Mesenchymal stem cell (in vitro differentiated cells and primary cell): ENCODE results near the gene IGSF21.

ENCODE experiments used
- DNase-seq: peaks from one replicate; pipeline ENCODE4 v3.0.0-alpha.2; 2013
- H2AFZ ChIP-seq: one replicate; pipeline ENCODE4 v1.6.1; 2013; ENCODE audit warnings: low read depth, mild to moderate bottlenecking, control low read depth, inconsistent platforms, low read length, moderate library complexity
- H2AK5ac ChIP-seq: 2 replicates; pipeline ENCODE4 v1.6.1; 2013; ENCODE audit warnings: low read length, moderate library complexity, mild to moderate bottlenecking, inconsistent platforms; ENCODE audit not compliant: severe bottlenecking
- H2BK120ac ChIP-seq: one replicate; pipeline ENCODE4 v1.6.1; 2013; ENCODE audit warnings: low read depth, mild to moderate bottlenecking, inconsistent platforms, low read length, moderate library complexity
- H2BK12ac ChIP-seq, 2 experiments: one replicate each; pipeline ENCODE4 v1.6.1; 2013; ENCODE audit warnings: inconsistent platforms in 2 of 2, low read length in 2 of 2, mild to moderate bottlenecking in 2 of 2, moderate library complexity in 2 of 2, control low read depth in 1 of 2
- H2BK15ac ChIP-seq: one replicate; pipeline ENCODE4 v1.6.1; 2013; ENCODE audit warnings: mild to moderate bottlenecking, low read depth, inconsistent platforms; ENCODE audit not compliant: poor library complexity, severe bottlenecking
- H2BK5ac ChIP-seq: 2 replicates; pipeline ENCODE4 v1.6.1; 2013; ENCODE audit warnings: low read depth, mild to moderate bottlenecking, low read length, control low read depth, inconsistent platforms; ENCODE audit not compliant: poor library complexity, severe bottlenecking
- H3K14ac ChIP-seq, 2 experiments: one replicate each; pipeline ENCODE4 v1.6.1; 2013; ENCODE audit warnings: inconsistent platforms in 2 of 2, low read length in 2 of 2, control low read depth in 1 of 2, mild to moderate bottlenecking in 1 of 2, moderate library complexity in 1 of 2
- H3K18ac ChIP-seq, 2 experiments: one replicate each; pipeline ENCODE4 v1.6.1; 2013; ENCODE audit warnings: inconsistent platforms in 2 of 2, low read length in 2 of 2, control low read depth in 1 of 2, low read depth in 1 of 2, mild to moderate bottlenecking in 1 of 2
- H3K23ac ChIP-seq, 2 experiments: one replicate each; pipeline ENCODE4 v1.6.1; 2013; ENCODE audit warnings: inconsistent platforms in 2 of 2, low read length in 2 of 2, mild to moderate bottlenecking in 2 of 2, moderate library complexity in 2 of 2, control low read depth in 1 of 2
- H3K27ac ChIP-seq: 2 replicates; pipeline ENCODE4 v1.5.1; 2013; ENCODE audit warnings: mild to moderate bottlenecking, moderate library complexity, low read length, control low read depth, inconsistent platforms; ENCODE audit not compliant: poor library complexity, severe bottlenecking
- H3K27me3 ChIP-seq, 2 experiments: 2 replicates each; pipeline versions ENCODE4 v1.6.1 to v1.7.0; 2013; ENCODE audit warnings: low read length in 2 of 2, mild to moderate bottlenecking in 2 of 2, moderate library complexity in 2 of 2, control low read depth in 1 of 2, inconsistent platforms in 1 of 2; ENCODE audit not compliant: control insufficient read depth in 1 of 2, insufficient read depth in 1 of 2
- H3K36me3 ChIP-seq, 2 experiments: 2 replicates each; pipeline versions ENCODE4 v1.6.1 to v1.7.0; 2013; ENCODE audit warnings: low read length in 2 of 2, control low read depth in 1 of 2, inconsistent platforms in 1 of 2, low read depth in 1 of 2, mild to moderate bottlenecking in 1 of 2; ENCODE audit not compliant: insufficient read depth in 2 of 2, control insufficient read depth in 1 of 2
- H3K4ac ChIP-seq, 2 experiments: one replicate each; pipeline ENCODE4 v1.6.1; 2013; ENCODE audit warnings: inconsistent platforms in 2 of 2, low read length in 2 of 2, mild to moderate bottlenecking in 2 of 2, moderate library complexity in 2 of 2, control low read depth in 1 of 2, low read depth in 1 of 2
- H3K4me1 ChIP-seq: 2 replicates; pipeline ENCODE4 v1.6.1; 2013; ENCODE audit warnings: low read depth, low read length, control low read depth; ENCODE audit not compliant: control insufficient read depth, insufficient read depth
- H3K4me2 ChIP-seq: 2 replicates; pipeline ENCODE4 v1.6.1; 2013; ENCODE audit warnings: low read length, mild to moderate bottlenecking, inconsistent platforms; ENCODE audit not compliant: poor library complexity, severe bottlenecking
- H3K4me3 ChIP-seq, 2 experiments: 2 replicates each; pipeline versions ENCODE4 v1.5.1 to v1.7.0; 2013; ENCODE audit warnings: low read length in 2 of 2, mild to moderate bottlenecking in 2 of 2, control low read depth in 1 of 2, low read depth in 1 of 2; ENCODE audit not compliant: insufficient read depth in 1 of 2
- H3K79me1 ChIP-seq: replicated peaks from 2 replicates; pipeline ENCODE4 v1.6.1; 2013; ENCODE audit warnings: mild to moderate bottlenecking, control low read depth, low read length, inconsistent platforms; ENCODE audit not compliant: poor library complexity, severe bottlenecking
- H3K9ac ChIP-seq: 2 replicates; pipeline ENCODE4 v1.7.0; 2013; ENCODE audit warnings: mild to moderate bottlenecking, low read length, moderate library complexity
- H3K9me3 ChIP-seq: 2 replicates; pipeline ENCODE4 v1.7.0; 2013; ENCODE audit warnings: mild to moderate bottlenecking, low read length; ENCODE audit not compliant: control insufficient read depth
- H4K8ac ChIP-seq: one replicate; pipeline ENCODE4 v1.6.1; 2013; ENCODE audit warnings: inconsistent platforms, mild to moderate bottlenecking, low read length, moderate library complexity
- H4K91ac ChIP-seq: one replicate; pipeline ENCODE4 v1.6.1; 2013; ENCODE audit warnings: mild to moderate bottlenecking, low read length, inconsistent platforms
- WGBS: methylation state at CpG from one replicate; pipeline ENCODE4 v1.1.7; 2013; ENCODE audit warnings: mixed read lengths; 5-methylcytosine and 5-hydroxymethylcytosine counted together

Gene IGSF21

DNA sequence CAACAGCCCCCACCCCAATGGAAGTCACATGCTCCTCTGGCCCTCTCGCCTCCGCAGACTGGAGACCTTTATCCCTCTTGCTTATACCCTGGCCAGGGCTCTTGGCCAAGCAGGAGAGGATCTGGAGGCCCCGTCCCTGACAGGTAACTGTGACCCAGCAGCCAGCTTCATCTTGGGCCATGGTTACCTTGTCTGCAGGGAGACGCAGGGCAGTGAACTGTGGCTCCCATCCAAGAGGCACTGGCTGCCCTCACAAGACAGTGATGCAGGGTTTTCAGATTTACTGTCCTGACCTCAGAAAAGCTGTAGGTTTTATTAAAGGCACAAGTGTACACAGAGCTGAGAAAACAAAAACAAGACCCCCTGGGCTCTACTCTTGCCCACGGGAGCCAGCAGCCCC lies 276.5 kb downstream of the IGSF21 start:
- H3K4me3 ChIP-seq = no peak overlapping the region

GRCh38 chr1:18384471-18384870 lies 276.9 kb downstream of the IGSF21 start:
- Histone ChIP-seq H3K9me3 (no peaks in the 10 kb centered on the region), H2BK120ac (no peak overlapping the region), H2BK15ac (no peak overlapping the region), H3K4me3 (no peak overlapping the region), H3K18ac (no peak overlapping the region), H3K27me3 (peaks cover 10 to 27% of the 10 kb centered on the region in 2 experiments), H3K14ac (no peak overlapping the region), H3K4me2 (no peak overlapping the region), H2AFZ (no peak overlapping the region), H3K4me1 (no peaks in the 10 kb centered on the region), H2BK12ac (no peak overlapping the region), H3K27ac (no peak overlapping the region), H4K91ac (no peak overlapping the region), H3K4ac (no peak overlapping the region), H4K8ac (no peak overlapping the region), H3K23ac (no peak overlapping the region), H3K79me1 (no peaks in the 10 kb centered on the region), H2AK5ac (no peak overlapping the region), H2BK5ac (no peak overlapping the region), H3K36me3 (no peaks in the 10 kb centered on the region), H3K9ac (no peak overlapping the region)
- 25% methylated on average over 2 of the region's 2 CpGs for WGBS
- no peak for DNase-seq

More for the DNA sequence above, 276.5 kb downstream of the IGSF21 start:
- no peak overlapping the region for H4K8ac ChIP-seq
- no peaks in the 10 kb centered on the region for H3K9me3 ChIP-seq
- no peak overlapping the region for H3K27ac ChIP-seq
- no peak overlapping the region for H2AK5ac ChIP-seq
- no peaks in the 10 kb centered on the region for H3K4me1 ChIP-seq
- no peak overlapping the region for H3K4me2 ChIP-seq
- H2BK120ac ChIP-seq = no peak overlapping the region
- no peak overlapping the region for H3K4ac ChIP-seq
- H3K14ac ChIP-seq = no peak overlapping the region
- H3K23ac ChIP-seq = no peak overlapping the region
- no peak overlapping the region for H2AFZ ChIP-seq
- peaks cover 10 to 23% of the 10 kb centered on the region in 2 experiments for H3K27me3 ChIP-seq
- DNase-seq = no peak
- no peak overlapping the region for H2BK15ac ChIP-seq
- H3K9ac ChIP-seq = no peak overlapping the region
- 65% methylated on average over 5 of the region's 5 CpGs for WGBS
- no peak overlapping the region for H4K91ac ChIP-seq
- no peaks in the 10 kb centered on the region for H3K79me1 ChIP-seq
- no peaks in the 10 kb centered on the region for H3K36me3 ChIP-seq
- H3K18ac ChIP-seq = no peak overlapping the region
- no peak overlapping the region for H2BK5ac ChIP-seq
- H2BK12ac ChIP-seq = no peak overlapping the region

- Histone ChIP-seq H2BK5ac (no peak overlapping the region), H2BK15ac (no peak overlapping the region), H3K4me1 (no peaks in the 10 kb centered on the region), H4K8ac (no peak overlapping the region), H3K4me2 (no peak overlapping the region), H3K9ac (peak overlapping the region; percentile 27), H3K79me1 (no peaks in the 10 kb centered on the region), H3K27me3 (peaks cover 10 to 31% of the 10 kb centered on the region in 2 experiments), H3K9me3 (no peaks in the 10 kb centered on the region), H3K4ac (no peak overlapping the region), H3K27ac (no peak overlapping the region), H3K23ac (no peak overlapping the region), H3K4me3 (peak overlapping the region in 1 of 2 experiments; percentile 43), H2BK12ac (no peak overlapping the region), H2AK5ac (no peak overlapping the region), H3K18ac (no peak overlapping the region), H4K91ac (no peak overlapping the region), H3K14ac (no peak overlapping the region), H2AFZ (no peak overlapping the region), H3K36me3 (no peaks in the 10 kb centered on the region), H2BK120ac (no peak overlapping the region)
- DNase-seq = no peak
- WGBS = 11% methylated on average over 9 of the region's 9 CpGs
Observed at GRCh38 chr1:18385239-18385790, 277.7 kb downstream of the IGSF21 start.

DNA sequence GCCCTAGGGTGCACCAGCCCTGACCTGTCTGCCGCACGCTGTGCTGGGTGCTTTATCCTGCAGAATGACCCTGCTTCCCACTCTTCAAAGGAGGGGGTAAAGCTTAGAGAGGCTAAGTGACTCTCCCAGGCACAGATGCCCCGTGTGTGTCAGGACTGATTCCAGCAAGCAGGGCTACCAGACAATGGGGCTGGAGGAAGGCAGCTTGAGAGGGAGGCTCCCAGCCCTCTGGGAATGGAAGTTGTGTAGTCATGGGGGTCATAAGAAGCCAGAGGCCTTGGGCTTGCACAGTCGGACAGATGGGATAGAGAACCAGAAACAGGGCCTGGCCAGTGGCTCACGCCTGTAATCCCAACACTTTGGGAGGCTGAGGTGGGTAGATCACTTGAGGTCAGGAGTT lies 279.0 kb downstream of the IGSF21 start:
- H2AFZ ChIP-seq = no peak overlapping the region
- H2AK5ac ChIP-seq = no peak overlapping the region
- no peaks in the 10 kb centered on the region for H3K9me3 ChIP-seq
- H2BK15ac ChIP-seq = no peak overlapping the region
- peaks cover 10 to 31% of the 10 kb centered on the region in 2 experiments for H3K27me3 ChIP-seq
- no peak overlapping the region for H3K4me3 ChIP-seq
- H2BK12ac ChIP-seq = no peak overlapping the region
- H3K18ac ChIP-seq = no peak overlapping the region
- no peak overlapping the region for H3K4ac ChIP-seq
- H2BK120ac ChIP-seq = no peak overlapping the region
- no peak overlapping the region for H2BK5ac ChIP-seq
- H3K23ac ChIP-seq = no peak overlapping the region
- no peak overlapping the region for H3K4me2 ChIP-seq
- no peaks in the 10 kb centered on the region for H3K36me3 ChIP-seq
- no peaks in the 10 kb centered on the region for H3K79me1 ChIP-seq
- H4K91ac ChIP-seq = no peak overlapping the region
- no peak overlapping the region for H3K9ac ChIP-seq
- no peaks in the 10 kb centered on the region for H3K4me1 ChIP-seq
- no peak overlapping the region for H3K14ac ChIP-seq
- H3K27ac ChIP-seq = no peak overlapping the region
- 73% methylated on average over 5 of the region's 5 CpGs for WGBS
- DNase-seq = no peak
- H4K8ac ChIP-seq = no peak overlapping the region
